GM12801 (cell line): ENCODE data around the gene SVOPL.

ENCODE experiments used
- TF ChIP-seq, protein P1 (sequence below): IDR thresholded peaks from one replicate; pipeline ENCODE4 v1.5.1; 2011; ENCODE audit warnings: control low read depth; ENCODE audit not compliant: insufficient read length; ENCODE audit errors: extremely low read depth

SVOPL gene

DNA sequence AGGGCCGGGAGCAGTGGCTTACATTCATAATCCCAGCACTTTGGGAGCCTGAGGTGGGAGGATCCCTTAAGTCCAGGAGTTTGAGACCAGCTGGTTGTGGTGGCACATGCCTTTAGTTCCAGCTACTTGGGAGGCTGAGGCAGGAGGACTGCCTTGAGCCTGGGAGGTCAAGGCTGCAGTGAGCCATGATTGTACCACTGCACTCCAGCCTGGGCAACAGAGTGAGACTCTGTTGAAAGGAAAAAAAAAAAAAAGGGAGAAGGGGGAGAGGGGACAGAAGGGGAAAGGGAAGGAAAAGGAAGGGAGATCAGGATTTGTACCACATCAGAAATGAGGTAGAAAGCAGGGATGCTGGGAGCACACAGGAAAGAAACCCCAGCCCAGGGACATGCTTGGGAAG, 38.7 kb upstream of the SVOPL start:
- TF ChIP-seq, protein P1, sequence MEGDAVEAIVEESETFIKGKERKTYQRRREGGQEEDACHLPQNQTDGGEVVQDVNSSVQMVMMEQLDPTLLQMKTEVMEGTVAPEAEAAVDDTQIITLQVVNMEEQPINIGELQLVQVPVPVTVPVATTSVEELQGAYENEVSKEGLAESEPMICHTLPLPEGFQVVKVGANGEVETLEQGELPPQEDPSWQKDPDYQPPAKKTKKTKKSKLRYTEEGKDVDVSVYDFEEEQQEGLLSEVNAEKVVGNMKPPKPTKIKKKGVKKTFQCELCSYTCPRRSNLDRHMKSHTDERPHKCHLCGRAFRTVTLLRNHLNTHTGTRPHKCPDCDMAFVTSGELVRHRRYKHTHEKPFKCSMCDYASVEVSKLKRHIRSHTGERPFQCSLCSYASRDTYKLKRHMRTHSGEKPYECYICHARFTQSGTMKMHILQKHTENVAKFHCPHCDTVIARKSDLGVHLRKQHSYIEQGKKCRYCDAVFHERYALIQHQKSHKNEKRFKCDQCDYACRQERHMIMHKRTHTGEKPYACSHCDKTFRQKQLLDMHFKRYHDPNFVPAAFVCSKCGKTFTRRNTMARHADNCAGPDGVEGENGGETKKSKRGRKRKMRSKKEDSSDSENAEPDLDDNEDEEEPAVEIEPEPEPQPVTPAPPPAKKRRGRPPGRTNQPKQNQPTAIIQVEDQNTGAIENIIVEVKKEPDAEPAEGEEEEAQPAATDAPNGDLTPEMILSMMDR = no peak

GRCh38 chr7:138738551-138739335, 37.6 kb upstream of the SVOPL start:
- TF ChIP-seq, protein P1 = no peak

GRCh38 chr7:138738114-138738513, 37.0 kb upstream of the SVOPL start:
- TF ChIP-seq, protein P1 = no peak

DNA sequence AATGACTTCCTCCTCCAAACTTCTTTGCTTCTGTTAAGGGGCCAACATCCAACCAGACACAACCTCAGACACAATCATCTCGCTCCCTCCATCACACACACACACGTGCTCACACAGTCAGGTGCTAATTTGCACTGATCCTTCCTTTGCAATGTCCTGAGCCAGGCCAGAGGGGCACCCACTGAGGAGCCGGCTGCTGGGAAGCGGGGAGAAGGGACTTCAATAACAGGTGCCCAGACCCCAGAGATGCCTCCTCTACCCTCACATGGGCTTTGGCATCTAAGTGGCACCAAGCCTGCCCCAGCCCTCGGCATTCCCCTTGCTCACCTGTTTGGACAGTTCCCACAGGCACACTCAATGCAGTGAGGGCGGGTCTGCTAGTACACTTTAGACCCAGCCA, 34.2 kb upstream of the SVOPL start:
- TF ChIP-seq, protein P1 = no peak

DNA sequence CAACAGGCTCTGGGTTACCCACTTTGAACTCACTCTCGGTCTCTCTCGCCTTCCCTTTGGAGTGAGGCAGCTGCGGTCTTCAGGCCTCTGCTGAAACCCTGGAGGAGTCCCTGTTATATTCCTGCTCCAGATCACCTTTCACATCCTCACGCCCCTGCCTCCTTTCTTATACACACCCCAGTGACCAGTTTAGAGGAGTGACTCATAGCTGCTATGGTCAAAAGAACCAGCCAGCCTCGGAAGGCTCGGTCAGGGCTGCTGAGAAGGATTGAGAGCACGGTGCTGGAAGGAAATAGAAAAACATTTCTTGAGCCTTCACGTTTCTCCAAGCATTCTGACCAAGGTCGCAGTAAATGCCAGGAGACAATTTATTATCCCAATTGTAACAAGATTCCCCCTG, 28.3 kb upstream of the SVOPL start:
- TF ChIP-seq, protein P1 = no peak

GRCh38 chr7:138727336-138728099, 26.4 kb upstream of the SVOPL start:
- TF ChIP-seq, protein P1 = no peak

DNA sequence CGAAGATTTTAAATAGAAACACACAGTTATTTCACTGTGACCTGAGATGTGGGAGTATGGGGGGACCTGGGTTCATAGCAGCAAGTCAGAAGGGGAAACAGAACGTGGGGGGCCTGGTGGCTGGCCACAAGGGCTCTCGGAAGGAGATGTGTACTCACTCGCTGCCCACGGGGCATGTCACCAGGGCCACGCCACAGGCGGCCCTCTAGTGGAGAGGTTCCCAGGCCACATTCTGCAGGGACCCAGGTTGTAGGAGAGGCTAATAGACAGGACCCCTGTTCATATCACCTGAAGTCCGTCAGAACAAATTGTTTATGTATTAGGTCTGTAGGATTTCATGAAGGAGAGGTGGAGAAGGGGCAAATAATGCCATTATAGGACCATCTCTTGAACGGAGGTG, 25.1 kb upstream of the SVOPL start:
- TF ChIP-seq, protein P1 = no peak
